Medulla oblongata (tissue), 1 donor: ENCODE measurements around the gene RNASE8.

Experiments
- DNase-seq: peaks from one replicate; pipeline ENCODE4 v3.0.0-alpha.2; 2015; ENCODE audit errors: extremely low spot score

The RNASE8 gene

DNA sequence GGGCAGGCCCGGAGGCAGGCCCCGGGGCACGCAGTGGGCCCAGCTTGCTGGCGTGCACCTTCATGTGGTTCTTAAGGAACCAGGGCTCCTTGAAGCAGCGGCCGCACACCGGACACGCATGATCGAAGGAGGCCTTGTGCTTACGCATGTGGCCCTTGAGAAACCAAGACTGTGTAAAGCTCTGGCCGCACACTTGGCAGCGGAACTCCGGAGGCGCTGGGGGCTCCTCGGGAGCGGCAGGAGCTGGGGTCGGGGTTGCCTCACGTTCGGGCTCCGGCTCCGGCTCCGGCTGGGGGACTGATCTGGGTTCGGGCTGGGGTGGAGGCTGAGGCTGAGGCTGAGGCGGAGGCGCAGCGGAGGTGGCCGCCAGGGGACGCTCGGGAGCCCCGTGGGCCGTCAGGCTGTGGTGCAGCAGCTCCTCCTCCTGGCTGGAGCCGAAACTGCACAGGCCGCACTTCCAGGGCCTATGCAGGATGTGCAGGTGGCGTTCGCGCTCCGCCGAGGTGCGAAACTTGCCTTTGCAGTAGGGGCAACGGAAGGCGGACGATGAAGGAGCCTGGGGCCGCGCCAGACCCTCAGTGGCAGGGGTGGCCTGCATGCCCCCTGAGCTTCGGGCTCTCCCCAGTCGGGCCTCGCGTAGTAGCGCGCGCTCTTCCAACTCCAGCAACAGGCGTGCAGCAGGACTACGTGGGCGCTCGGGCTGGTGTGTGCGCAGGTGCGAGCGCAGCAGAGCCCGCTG lies 34.8 kb downstream of the RNASE8 start:
- peak; percentile 69 for DNase-seq

- DNase-seq = no peak
Observed at GRCh38 chr14:21093018-21093417, 35.4 kb downstream of the RNASE8 start.

DNA sequence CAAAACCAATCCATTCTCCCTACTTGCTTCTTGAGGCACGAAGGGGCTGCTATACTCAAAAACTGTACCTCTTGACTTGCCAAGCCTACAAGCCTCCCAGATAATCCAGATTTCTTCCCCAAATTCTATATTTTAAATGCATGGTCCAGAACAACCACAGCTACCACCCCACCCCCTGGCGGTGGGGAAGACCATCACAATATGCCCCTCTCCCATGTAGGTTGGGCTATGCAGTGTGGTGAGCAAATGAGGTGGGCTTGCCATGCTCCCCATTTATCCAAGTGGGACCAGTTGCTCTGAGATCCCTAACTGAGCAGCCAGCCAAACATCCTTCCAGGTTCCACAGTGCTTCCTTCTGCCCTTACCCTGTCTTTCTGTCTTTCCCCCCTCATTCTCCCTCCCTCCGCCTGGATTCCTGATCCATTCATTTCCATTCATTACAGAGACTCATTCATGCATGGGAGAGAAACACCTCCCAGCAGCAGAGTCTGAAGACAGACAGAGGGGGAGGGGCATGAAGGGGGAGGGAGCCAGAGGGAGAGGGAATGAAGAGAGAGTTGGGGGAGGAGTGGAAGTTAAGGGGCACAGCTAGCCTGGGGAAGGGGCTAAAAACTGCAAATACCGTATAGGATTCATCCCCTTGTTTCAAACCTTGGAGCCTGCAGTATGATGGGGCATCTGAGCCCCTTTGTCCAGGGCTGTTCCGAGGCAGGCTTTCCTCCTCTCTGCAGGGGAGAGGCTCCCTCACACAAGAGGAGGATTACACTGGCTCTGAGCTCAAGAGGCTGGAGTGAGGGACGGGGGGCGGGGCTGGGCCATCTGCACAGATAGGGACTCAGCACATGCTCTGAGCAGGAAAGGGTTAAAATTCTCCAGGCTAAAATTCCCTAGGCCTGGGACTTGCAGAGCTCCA lies 36.4 kb downstream of the RNASE8 start:
- peak; percentile 55 for DNase-seq

DNA sequence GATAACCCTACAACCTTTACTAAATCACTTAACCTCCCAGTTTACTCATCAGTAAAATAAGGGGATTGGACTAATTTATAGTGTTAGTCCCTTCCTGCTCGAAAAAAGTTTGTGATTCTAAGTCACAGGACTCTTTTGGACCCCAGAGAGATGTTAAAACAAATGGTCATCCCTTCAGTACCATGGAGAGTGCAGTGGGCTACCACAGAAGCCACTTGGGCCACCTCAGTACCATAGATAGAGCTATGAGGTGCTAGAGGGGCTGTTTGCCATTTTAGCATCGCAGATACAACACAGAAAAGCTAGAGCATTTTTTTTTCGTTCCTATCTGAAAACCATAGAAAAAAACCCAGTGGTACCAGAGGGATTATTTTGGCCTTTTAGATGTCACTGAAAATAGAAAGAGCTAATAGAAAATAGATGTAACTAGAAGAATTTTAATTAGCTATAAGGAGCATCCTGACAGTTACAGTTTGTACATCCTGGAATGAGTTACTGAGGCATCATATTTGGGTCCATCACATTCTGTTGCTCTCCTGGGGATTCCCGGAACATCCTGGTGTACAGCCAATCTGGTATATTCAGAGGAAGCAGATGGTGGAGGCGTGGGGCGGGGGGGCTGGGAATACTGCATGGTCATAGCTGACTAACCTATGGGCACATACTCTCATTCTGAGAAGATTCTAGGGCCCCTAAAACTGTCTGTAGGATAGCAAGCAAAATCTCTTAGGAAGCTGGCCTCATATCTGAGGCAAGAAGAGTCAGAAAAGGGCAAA lies 38.0 kb downstream of the RNASE8 start:
- no peak for DNase-seq

- no peak for DNase-seq
Observed at GRCh38 chr14:21096438-21096837, 38.8 kb downstream of the RNASE8 start.

DNA sequence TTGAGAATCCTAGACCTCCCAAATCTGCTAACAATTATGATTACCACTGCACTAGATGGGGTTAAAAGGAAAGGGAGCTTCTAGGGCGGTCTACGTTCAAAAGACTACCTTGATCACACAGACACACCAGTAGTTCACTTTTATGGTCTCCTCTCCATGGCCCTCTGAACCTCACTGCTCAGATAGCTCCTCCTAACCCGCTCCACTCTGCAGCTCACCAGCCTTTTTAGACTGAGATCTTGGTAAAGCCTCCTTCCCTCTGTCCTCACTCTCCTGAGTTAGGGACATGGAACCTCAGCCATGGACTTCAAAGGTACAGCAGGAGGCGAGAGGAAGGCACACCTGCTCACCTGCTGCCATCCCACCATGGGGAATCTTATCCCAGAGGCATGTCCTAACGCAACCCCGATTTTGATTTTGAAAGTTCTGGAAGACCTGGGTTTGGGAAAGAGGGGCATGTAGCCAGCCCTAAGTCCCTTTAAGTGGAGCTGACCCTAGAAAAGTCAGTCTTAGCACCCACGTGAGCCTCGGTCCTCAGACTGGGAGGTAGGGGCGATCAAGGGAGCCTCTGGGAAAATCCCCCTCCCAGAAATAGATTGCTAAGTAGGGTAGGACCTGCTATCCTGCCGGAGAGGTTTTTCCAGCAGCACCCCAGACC lies 39.5 kb downstream of the RNASE8 start:
- peak; percentile 27 for DNase-seq

DNA sequence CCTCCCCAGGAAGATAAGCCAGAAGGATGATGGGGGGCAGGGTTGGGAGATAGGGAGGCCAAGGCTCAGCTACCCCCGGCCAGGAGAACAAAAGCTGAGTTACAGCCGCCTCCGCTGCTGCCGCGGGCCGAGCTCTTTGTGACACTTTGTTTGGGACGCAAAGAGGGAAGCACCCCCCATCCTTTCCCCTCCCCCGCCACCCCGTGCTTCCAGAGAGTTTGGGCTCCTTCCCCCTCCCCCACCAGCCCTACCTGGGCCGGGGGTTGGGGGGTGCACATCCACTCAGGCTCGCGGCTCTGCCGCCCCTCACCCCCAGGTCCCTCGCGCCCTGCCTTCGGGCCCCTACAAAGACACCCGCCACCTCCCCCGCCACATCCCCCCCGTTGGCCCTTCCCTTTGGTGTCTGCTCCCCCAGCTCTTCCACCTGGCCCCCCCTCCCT lies 40.0 kb downstream of the RNASE8 start:
- DNase-seq = peak; percentile 52

DNA sequence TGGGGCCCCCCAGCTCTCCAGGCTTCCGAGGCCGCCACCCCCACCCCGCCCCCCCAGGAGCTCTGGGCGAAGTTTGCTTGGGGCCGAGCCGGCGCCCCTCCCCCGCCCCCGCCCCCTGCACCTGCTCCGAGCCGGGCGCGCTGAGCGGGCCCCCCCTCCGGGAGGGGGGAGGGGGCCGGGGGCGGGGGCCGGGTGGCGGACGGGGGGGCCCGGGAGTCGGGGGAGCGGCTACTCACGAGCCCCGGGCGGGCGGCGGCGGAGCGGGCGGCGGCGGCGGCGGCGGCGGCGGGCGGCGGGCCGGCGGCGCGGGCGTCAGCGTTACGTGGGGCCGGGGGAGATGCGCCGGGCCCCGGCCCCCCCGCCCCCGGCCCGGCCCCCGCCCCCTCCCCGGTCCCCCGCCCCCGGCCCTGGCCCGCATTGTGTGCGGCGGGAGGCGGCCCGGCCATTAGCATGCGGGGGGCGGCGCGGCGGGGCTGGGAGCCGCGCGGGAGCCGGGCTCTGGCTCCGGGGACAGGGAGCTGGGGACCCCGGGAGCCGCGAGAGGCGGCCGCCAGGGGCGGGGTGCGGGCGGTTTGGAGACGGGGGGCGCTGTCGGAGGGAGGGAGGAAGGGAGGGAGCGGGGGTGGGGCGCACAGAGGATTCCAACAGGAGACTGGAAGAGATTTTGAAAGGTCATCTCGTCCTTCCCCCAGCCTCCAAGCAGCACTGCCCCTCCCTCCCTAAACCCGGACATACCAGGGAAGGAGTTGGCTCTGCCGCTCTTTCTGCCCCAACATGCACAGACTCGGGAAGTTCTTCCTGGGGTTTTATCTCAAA lies 40.7 kb downstream of the RNASE8 start, which contains the start of gene ZNF219:
Gene ZNF219, minus strand, starts transcription at position 580 of the 816 bp plus-strand sequence. CDS start 5,064 bp downstream, outside the sequence.
- peak; percentile 52 for DNase-seq

DNA sequence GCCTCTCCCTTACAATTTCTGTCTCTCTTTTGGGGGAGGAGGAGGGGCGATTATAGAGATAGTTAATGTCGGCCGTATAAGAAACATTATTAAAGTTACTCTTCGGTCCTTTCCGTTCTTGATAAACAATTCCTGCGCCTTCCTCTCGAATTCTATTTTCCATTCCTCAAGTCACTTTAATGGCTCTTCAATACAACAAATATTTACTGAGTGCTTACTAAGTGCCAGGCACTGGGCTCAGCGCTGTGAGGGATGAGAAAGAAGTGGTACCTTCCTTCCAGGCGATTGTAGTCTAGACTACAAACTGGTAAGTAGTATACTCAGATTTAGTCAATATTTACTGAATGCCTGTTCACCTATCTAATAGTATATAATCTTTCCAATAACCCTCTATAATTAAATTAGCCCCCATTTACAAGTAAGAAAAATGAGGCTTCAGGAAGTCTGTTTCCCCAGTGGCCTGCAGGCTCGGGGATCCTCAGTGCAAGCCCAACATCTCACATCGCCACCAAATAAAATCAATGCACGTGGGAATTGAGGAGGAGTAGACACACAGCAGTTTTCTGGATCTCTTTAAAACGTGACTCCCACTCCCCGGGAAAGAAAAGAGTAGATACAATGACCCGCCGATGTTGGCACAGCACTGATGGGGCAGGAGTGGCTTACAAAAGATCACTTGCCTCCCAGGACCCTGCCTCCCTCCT lies 41.4 kb downstream of the RNASE8 start:
- DNase-seq = no peak

GRCh38 chr14:21099596-21099985 lies 42.0 kb downstream of the RNASE8 start:
- DNase-seq = no peak

GRCh38 chr14:21100931-21101330 lies 43.3 kb downstream of the RNASE8 start, which contains the start of gene TMEM253:
Gene TMEM253 (plus strand): TSS chr14:21101066. CDS start chr14:21101344, 278 bp downstream.
- DNase-seq = no peak

- DNase-seq = no peak
Observed at GRCh38 chr14:21101802-21102413, 44.3 kb downstream of the RNASE8 start.

DNA sequence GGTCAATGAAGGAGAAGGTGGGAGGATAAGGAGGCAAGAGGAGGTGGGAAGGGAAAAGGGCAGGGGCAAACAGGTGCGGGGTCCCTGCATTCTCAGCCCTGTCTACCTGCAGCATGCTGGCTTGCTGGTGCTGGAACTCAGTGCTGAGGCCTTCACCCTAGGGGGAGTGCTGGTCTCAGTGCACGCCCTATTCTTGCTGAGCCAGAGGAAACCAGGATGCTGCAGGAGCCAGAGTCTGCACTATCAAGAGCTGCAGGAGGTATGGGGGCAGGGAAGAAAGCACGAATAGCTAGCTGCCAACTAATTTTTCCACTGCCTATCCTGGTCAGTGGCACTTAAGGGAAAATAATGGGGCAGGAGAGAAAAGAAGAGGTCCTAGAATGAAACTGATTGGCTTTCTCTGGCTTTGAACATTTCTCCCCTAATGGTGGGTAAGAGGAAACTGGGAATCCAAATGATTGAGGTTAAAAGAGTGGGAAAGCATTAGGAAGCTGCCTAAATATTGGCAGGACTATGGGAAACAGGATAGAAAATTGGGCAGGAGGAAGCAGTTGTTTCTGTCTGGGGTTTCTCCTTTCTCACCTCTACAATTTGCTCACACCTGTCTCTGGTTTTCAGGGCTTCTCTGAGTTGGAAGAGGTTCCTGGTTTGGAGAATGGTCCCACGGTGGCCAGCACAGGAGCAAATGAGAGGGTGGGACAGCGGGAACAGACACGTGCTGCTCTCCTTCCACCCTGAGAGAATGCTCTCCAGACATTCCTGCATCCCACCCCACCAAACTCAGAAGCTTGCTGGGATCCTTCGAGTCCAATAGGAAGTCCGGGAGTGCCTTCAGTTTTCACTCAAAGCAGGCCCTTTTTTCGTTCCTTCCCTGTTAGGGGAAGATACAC lies 45.1 kb downstream of the RNASE8 start:
- no peak for DNase-seq

GRCh38 chr14:21103411-21103709 lies 45.7 kb downstream of the RNASE8 start:
- no peak for DNase-seq

DNA sequence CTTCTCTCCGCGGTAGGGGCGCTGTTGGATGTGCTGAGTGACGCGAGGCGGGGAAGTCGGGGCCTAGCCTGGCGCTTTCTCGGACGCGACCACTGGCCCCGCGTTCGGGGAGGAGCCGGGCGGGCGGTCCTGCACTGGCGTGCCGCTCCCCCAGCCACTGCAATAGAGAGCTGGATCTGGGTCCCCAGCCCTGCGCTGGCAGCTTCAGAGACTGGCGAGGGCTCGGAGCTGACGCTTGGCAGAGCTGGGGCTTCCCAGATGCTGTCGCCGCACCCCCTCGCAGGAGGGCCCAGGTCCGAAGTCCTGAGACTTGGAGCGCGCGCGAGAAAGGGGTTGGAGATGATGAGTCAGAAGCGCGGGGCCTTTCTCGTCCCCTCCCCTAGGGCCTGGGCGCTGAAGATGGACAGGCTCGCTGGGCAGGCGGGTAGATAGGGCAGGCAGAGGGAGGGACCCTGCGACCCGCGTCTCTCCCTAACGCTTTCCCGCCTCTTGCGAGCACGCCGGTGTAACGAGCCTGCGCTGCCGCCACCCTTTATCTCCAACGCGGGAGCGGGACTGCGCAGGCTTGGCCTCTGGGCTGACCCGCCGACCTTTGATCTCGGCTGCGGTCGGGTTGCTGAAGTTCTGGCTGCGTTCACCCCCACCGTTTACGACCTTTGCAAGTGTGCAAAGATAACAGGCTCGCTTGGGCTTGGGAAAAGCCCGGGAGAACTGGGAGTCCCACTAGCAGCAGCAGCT lies 46.3 kb downstream of the RNASE8 start:
- DNase-seq = peak; percentile 99

GRCh38 chr14:21104448-21105060 lies 46.9 kb downstream of the RNASE8 start:
- peak; percentile 91 for DNase-seq

DNA sequence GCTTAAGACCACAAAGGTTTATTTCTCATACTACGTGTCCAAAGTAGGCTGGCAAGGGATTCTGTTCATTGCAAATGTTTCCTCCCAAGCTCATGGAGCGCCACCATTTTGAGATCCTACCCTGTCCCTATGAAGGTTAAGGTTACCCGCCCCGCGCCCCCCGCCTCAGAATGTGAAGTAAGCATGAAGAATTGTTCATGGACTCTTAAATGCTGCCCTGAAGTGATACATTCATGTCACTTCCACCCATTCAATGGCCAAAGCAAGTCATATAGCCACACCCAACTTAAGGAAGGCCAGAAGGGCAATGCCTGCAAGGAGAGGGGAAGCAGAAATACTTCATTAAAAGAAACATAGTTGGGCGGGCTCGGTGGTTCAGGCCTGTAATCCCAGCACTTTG lies 47.5 kb downstream of the RNASE8 start:
- no peak for DNase-seq

DNA sequence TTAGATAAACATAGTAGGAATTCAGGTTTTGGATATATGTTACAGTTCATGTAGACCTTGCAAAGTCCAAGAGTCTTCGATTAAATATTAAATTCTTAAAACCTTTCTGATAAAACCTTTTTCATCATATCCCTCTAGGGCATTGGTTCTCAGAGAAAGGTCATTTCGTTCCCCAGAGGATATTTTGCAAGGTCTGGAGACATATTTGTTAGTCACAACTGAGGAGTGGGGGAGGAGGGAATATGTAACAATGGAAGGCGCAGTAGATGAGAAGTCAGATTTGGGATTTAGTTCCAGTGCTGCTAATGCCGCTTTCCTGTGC lies 48.5 kb downstream of the RNASE8 start:
- no peak for DNase-seq
